Measurements from ENCODE around the gene TECPR2.
"Not testable (repeated sequence)": the region's sequence is repeated elsewhere in the genome, so short reads cannot be mapped to it uniquely, and the experiment has no call there.

Gene TECPR2

DNA sequence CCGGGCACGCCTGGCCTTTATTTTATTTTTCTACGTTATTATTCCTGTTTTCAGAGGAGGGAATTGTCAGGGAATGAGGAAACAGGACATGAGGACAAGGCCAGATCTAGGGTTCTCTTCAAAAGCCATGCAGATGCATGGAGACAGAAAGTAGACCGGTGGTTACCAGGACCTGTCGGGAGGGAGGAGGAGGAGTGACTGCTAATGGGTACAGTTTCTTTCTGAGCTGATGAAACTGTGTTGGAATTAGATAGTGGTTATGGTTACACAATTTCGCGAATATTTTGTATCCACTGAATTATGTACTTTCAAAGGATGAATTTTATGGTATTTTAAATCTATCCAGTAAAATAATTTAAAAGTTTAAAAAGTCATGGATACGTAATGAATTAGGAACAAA, 31.9 kb upstream of the TECPR2 start:
- DNase-seq (ENCODE audit: extremely low read depth in 1 of 2, low read depth in 1 of 2), result no peak

DNA sequence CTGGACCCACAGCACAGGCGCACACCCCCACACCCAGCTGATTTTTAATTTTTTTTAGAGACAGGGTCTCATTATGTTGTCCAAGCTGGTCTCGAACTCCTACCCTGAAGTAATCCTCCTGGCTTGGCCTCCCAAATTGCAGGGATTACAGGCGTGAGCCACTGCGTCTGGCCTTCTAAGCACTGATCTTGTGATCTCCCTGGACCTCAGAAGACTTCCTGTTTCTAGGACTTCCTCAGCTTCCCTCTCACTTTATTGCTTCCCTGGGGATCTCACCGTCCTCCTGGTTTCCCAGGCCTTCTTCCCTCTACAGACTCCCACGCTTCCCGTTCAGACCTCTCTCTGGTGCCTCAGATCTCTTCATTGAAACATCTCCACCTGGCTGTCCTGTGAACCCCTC, 29.4 kb upstream of the TECPR2 start:
- DNase-seq (ENCODE audit: extremely low read depth in 1 of 2, low read depth in 1 of 2), result no peak

DNA sequence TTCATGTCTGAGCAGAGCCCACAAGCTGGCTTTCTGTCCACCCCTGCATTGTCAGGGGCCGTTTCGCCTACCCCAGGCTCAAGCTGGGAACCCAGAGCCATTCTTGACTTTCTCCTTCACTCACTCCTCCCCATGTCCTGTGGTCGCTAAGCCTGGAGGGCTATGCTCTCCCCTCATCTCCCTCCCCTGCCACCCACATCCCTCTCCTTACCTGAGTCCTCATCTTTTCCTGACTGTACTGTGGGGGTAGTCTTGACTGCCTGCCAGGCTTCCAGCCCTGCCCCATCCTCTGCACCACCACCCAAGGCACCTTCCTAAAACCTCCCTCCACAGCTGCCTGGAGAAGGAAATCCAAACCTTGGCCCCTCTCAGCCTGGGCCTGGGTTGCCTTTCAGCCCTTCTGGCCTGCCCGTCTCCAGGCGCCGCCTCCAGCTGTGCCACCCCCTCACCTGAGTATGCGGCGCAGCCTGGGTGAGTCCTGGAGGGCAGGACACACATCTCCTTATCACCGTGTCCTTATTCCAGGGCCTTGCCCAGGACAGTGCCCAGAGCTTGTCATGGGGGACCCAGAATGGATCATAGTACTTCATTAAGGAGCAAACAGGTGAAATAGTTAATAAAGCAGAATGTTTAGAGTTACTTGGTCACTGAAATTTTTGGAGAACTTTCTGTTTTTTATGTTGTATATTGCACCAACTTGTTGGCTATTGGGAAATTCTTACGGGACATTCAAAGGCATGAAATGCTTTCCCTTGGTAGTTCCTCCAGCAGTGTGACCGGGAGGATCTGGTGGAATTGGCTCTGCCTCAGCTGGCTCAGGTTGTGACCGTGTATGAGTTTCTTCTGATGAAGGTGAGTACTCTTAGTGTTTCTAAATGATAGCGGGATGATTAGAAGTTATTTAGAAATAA, 28.7 kb upstream of the TECPR2 start:
- DNase-seq (ENCODE audit: extremely low read depth in 1 of 2, low read depth in 1 of 2), result no peak

DNA sequence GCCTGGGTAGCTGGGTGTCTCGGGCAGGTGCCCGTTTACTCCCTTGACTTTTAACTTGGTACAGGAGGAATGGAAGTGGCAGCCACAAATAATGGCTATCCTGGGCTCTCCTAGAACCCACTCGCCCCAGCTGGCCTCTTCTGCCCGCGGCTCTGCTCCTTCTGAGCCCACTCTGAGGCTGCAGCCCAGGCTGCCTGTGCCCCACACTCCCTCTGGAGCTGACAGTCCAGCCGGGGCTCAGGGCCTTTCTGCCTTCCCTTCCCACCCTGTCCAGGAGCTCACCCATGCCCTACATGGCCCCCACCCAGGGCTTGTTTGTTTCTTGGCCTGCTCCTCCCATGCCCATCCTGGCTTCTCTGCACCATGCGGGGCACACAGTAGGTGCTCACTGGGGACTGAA, 27.6 kb upstream of the TECPR2 start:
- no peak for DNase-seq (ENCODE audit: extremely low read depth in 1 of 2, low read depth in 1 of 2)

DNA sequence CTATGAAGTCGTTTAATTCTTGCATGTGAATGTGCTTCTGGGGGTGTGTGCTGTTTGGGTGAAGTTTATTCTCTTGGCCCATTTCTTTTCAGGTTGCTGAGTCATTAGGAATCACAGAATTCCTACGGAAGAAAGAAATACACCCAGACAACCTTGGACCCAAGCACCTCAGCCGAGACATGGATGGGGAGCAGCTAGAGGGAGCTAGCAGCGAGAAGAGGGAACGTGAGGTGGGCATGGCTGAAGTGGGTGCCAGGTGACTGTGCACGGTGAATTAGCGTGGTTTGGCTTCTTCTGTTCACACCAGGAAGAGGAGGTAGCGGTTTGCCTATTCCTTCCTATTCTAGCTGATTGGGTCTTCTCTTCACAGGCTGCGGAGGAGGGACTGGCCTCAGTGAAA, 24.0 kb upstream of the TECPR2 start:
- DNase-seq (ENCODE audit: extremely low read depth in 1 of 2, low read depth in 1 of 2), result no peak

DNA sequence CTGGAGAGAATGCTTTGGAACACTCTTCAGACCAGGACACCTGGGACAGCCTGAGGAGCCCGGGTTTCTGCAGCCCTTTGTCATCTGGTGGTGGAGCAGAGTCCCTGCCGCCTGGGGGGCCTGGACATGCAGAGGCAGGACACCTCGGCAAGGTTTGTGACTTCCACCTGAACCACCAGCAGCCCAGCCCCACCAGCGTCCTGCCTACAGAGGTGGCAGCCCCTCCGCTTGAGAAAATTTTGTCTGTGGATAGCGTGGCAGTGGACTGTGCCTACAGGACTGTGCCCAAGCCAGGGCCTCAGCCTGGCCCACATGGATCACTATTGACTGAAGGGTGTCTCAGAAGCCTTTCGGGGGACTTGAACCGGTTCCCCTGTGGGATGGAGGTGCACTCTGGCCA, 21.2 kb upstream of the TECPR2 start:
- no peak for DNase-seq (ENCODE audit: extremely low read depth in 1 of 2, low read depth in 1 of 2)

DNA sequence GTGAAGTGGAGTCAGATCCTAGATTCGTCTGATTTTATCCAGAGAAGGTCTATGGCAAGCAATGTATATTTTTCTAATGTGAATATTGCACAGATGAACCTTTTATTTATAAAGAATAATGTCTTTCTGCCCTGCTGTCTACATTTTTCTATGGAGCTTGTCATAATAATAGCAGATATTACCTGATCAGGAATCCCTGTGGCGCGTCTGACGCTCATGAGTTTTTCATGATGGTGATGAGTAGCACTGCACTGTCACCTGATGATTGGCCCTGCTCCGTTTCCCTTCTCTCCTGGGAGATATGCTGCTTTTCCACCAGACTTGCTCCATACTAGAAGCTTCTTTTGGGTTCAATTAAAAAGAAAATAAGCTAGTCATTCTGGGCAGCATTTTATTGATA, 20.5 kb upstream of the TECPR2 start:
- DNase-seq (ENCODE audit: extremely low read depth in 1 of 2, low read depth in 1 of 2), result no peak

DNA sequence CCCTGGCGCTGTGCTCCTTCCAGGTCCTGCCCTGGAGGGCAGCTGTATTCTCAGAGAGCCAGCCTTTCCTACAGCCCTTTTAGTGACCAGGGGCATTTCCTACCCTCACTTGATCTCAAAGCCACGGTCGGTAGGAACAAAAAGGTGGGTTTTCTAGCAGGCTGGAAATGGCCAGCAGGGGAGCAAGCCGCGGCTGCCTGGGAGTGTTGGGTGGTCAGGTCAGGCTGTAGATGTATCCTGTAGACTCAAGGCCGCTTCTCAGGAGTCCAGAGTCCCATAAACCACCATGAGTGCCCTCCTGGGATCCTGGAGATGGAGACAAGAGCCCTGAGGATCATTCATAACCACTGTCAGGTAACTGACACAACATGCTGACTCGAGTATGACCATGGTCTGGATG, 18.7 kb upstream of the TECPR2 start:
- no peak for DNase-seq (ENCODE audit: extremely low read depth in 1 of 2, low read depth in 1 of 2)

DNA sequence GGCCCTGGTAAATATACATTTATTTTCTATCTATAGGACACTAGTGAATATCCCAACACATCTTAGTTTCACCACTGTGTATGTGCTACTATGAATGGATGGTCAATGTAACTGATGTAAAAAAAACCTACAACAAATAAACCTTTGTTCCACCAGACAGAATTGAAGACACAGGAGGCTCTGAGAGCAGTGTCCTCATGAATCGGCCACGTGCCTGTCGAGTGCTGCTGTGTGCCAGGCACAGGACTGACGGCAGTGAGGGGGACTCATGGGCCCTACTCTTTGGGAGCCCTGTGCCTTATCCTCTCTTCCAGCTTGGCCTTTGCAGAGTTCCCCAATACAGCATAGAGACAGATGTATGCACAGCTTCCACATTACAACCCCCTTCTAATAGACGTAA, 18.3 kb upstream of the TECPR2 start:
- DNase-seq (ENCODE audit: extremely low read depth in 1 of 2, low read depth in 1 of 2), result no peak

DNA sequence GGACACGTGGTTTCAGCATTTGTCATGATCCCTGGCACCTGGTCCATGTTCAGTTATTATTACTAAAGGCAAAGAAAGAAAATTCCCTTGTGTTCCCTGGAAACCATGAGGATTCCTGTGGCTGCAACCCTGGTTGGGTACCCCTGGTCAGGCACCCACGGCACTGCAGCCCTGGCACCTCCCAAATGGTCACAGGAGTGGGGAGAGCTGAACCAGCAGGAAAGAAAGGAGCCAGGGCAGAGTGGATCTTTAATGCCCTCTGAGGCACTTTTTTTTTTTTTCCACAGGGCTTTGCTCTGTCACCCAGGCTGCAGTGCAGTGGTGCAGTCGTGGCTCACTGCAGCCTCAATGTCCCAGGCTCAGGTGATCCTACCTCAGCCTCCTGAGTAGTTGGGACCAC, 17.5 kb upstream of the TECPR2 start:
- no peak for DNase-seq (ENCODE audit: extremely low read depth in 1 of 2, low read depth in 1 of 2)

DNA sequence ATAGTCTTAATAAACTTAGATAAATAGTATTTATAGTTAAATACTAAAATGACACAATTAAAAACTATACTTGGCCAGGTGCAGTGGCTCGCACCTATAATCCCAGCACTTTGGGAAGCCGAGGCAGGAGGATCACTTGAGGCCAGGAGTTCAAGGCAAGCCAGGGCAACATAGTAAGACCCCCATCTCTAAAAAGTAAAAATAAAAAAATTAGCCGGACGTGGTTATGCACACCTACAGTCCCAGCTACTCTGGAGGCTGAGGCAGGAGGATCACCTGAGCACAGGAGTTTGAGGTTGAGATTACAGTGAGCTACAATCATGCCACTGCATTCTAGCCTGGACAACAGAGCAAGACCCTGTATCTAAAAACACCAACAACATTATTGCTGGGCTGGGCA, 16.1 kb upstream of the TECPR2 start:
- DNase-seq (ENCODE audit: extremely low read depth in 1 of 2, low read depth in 1 of 2), result no peak

DNA sequence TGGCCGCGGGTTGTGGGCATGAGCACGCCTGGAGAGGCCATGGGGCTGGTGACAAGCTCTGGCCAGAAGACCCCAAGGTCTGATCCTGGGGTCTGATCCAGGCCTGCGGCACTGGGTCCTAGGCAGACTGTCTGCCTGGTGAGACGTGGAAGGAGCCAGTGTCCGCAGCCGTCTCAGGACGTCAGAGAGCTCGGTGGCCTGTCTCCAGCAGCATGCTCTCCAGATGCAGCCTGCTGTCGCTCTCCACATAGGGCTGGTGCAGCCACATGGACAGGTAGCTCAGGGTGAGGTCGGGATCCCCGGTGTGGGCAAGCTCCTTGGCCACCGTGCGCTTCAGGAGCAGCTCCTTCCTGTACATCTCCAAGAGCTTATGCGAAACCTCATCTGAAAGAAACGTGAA, 14.4 kb upstream of the TECPR2 start:
- no peak for DNase-seq (ENCODE audit: extremely low read depth in 1 of 2, low read depth in 1 of 2)

DNA sequence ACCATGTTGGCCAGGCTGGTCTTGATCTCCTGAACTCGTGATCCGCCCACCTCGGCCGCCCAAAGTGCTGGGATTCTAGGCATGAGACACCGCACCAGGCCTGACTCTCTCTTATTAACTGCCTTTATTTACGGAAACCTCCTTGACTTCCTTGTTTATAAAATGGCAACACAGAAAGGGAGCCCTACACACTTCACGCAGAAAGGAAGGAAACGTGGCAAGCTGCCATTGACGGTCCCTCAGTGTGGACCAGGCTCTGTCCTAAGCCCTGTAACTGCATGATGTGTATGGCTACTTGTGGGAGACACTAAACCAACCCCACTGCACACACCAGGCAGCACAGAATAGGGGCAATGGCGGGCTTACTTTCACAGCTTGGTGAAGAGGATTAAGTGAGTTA, 11.7 kb upstream of the TECPR2 start:
- DNase-seq (ENCODE audit: extremely low read depth in 1 of 2, low read depth in 1 of 2), result no peak

DNA sequence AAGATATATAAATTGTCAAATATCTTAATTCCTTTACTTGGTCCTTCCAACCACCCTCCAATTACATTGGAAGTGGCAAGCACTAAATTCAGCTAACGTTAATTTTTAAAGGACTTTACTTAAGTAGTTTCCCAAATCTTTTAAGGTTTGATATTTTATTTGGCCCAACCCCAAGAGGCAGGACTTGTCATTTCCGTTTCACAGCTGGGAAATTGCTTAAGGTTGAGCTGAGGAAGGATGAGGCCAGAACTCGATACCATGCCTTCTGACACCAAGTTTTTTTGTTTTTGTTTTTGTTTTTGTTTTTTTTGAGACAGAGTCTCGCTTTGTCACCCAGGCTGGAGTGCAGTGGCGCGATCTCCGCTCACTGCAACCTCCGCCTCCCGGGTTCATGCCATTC, 11.1 kb upstream of the TECPR2 start:
- DNase-seq (ENCODE audit: extremely low read depth in 1 of 2, low read depth in 1 of 2), result not testable (repeated sequence)

DNA sequence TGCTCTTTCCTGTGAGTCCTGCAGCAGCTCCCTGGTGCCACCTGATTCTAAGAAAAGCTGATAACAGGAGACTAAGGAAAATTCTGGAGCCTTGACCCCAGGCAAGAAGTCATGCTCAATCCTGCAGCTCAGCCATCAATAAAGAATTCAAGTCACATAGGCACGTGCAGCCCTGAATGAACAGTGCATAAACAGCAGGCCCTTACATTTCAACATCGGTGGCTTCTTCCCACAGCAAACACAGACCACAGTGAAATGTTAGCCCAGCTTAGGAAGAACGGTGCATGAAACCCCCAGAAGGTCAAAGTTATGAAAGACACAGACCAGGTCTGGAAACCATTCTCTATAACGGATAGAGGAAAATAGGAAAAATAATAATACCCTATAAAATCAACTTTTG, 10.5 kb upstream of the TECPR2 start:
- no peak for DNase-seq (ENCODE audit: extremely low read depth in 1 of 2, low read depth in 1 of 2)

DNA sequence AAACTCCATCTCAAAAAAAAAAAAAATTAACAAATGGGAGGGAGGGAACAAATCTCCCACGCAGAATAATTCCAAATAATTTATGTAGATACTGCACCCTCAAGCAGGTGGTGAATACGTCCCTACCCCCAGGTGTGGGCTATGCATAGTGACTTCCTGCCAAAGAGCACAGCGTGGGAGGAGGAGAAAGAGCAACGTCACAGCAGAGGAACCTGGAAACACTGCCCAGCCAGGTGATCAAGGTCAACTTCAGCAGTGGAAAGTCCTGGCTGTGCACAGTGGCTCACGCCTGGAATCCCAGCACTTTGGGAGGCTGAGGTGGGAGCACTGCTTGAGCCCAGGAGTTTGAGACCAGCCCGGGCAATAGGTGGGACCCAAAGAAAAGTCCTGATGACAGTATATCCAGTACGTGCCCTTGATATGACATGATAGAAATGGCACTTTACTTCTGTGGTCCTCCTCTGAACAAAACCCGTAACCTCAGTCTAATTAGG, 9.6 kb upstream of the TECPR2 start:
- DNase-seq (ENCODE audit: extremely low read depth in 1 of 2, low read depth in 1 of 2), result no peak

DNA sequence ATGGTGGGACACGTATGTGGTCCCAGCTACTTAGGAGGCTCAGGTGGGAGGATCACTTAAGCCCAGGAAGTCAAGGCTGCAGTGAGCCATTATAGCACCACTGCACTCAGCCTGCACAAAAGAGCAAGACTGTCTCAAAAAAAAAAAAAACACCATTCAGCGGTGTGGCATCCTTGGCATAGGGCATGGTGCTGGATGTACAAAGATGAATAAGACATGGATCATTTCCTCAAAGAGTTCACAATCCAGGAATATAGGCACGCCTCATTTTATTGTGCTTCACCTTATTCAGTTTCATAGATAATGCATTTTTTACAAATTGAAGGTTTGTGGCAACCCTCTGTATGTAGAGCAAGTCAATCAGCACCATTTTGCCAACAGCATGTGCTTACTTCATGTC, 6.5 kb upstream of the TECPR2 start:
- no peak for DNase-seq (ENCODE audit: extremely low read depth in 1 of 2, low read depth in 1 of 2)

DNA sequence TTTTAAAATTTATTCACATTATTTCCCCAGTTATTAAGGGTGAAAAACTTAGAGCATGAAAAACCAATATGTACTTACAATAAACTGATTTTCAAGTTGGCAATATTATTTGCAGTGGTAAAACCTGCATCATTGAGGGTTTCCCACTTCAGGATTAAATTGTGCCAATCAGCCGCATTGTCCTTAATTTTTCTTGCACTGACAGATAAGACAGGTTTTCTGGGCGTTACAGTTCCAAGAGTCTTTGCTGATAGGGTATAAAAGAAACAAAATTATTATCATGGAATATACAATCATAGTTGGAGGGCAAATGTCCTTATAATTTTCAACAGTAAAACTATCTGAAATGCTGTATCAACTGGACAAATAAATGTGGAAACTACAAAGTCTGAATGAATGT, 3.4 kb upstream of the TECPR2 start:
- DNase-seq (ENCODE audit: extremely low read depth in 1 of 2, low read depth in 1 of 2), result no peak

DNA sequence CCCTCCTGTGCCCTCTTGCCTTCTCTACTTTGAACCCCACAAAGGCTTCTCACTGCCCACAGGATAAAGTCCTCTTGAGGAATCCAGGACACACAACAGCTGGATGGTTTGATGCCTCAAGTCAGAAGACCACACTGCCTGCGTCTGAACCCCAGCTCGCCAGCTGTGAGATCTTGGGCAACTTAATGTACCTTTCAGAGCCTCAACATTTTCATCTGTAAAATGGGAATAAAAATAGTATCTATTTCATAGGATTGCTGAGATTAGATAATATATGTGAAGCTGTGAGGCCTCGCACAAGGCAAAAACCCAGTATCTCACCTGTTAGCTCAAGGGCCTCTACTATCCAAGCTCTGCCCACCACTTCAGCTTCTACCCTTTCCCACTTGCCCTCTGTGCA, 2.4 kb upstream of the TECPR2 start:
- no peak for DNase-seq (ENCODE audit: extremely low read depth in 1 of 2, low read depth in 1 of 2)

DNA sequence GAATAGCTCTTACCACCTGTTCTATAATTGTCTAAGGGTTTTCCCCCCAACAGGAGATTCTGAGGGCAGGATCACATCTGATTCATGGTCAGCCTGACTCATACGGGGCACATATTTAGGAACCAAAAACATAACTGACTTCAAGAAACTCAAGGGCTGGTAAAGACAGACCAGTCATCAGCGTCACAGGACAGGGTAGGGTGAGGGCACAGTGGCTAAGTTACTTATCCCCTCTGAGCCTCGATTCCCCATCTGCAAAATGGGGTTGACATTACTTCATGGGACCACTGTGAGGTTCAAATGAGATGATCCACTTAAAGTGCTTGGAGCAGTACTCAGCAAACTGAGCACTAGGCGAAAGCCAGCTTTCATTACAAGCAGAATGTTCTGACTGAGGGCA, 657 bp upstream of the TECPR2 start:
- DNase-seq (ENCODE audit: extremely low read depth in 1 of 2, low read depth in 1 of 2), result no peak

DNA sequence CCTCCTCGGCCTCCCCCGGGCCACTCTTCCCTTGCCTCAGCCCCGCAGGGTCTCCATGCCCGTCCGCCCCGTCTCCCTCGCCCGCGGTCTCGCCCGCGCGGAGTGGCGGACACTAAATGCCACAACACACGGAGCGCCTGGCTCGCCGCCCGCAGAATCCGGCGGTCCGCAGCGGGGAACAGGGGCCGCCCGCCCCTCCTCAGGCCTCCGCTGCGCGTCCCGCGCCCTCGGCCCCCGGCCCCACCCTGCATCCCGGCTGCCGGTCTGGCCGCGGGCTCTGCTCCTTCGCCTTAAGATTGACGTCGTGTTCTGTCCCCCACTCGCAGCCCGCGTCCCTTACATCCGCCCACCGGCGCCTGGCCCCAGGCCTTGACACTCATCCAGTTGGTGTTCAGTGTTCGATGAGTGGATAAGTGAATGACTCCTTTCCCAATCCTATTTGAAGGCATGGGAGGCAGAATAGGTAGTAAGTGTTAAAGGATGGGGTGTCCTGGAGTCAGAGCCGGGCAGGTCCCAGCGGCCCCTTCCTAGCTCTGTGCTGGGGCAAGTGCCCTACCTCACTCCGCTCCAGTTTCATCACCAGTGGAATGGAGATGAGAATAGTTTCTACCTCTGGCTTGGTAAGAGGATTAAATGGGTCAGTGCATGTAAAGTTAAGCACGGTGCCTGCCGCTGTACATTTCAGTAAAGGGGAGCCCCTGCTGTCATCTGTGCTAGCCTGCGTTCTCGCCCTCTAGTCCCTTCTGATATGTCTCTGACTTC, 622 bp downstream of the TECPR2 start:
- DNase-seq (ENCODE audit: extremely low read depth in 1 of 2, low read depth in 1 of 2), result no peak

DNA sequence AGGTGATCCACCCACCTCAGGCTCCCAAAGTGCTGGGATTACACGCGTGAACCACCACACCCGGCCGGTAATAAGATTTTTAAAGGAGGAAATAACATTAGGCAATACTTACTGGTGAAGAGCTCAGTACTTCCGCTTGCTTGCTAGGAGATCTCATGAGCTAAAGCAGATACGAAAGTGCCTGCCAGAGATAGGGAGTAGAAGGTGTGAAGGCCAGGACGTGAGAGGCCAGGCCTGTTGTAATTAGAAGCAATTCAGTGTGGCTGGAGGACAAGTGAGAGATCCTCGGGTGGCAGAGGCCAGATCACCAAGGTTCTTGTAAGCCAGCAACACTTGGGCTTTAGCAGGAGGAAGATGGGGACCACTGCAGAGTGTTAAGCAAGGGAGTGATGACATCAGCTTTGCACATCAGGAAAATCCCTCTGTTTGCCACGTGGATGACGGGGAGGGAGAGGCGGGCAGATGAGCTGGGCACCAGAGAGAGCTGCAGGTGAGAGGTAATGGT, 7.6 kb downstream of the TECPR2 start:
- DNase-seq (ENCODE audit: extremely low read depth in 1 of 2, low read depth in 1 of 2), result no peak

Data from activated CD8-positive, alpha-beta memory T cell treated with anti-CD3 and anti-CD28 coated beads for 1 hour (primary cell).